T-cell (primary cell): ENCODE data around the gene EIF5A. TPM values are rescaled to one million over a fixed set of nuclear protein-coding genes. Genes with fewer than 3 reads are reported as not detected.

Experiments
- ATAC-seq, 4 experiments: fragments of 200-7000 bp in 3 of 4; fragments of 150-1000 bp in 1 of 4; cut with Tn5 transposase; replicated peaks in 1 of 4; 1 replicate in 3 of 4; 2 replicates in 1 of 4; pipeline ENCODE4 v1.10.0; 2021; ENCODE audit warnings: moderate library complexity in 3 of 4, mild to moderate bottlenecking in 2 of 4, moderate number of reproducible peaks in 1 of 4
- CTCF ChIA-PET, 2 donors: fragments of 300-600 bp; sonication (Branson Sonifier 250); formaldehyde crosslinking; loops; one replicate each; lab custom pipeline; 2022; ENCODE audit warnings: antibody characterized with exemption in 2 of 2; lab: Charles Lee
- POLR2A ChIA-PET, 2 donors: fragments of 300-600 bp; sonication (Branson Sonifier 250); formaldehyde crosslinking; loops; one replicate each; lab custom pipeline; 2022; ENCODE audit warnings: antibody characterized with exemption in 2 of 2; lab: Charles Lee
- DNase-seq, 35 experiments: peaks; one replicate each; pipeline versions ENCODE4 v3.0.0 to v3.0.0-alpha.2; 2013 to 2023
- H3K27ac ChIP-seq: one replicate; pipeline ENCODE4 v1.5.1; 2013; ENCODE audit warnings: low read length
- H3K27me3 ChIP-seq, 2 experiments: replicated peaks in 1 of 2; 1 replicate in 1 of 2; 2 replicates in 1 of 2; pipeline versions ENCODE4 v1.6.1 to v1.7.0; 2013; ENCODE audit warnings: low read length in 1 of 2, mixed read lengths in 1 of 2; ENCODE audit not compliant: control insufficient read depth in 2 of 2, insufficient read depth in 2 of 2; ENCODE audit errors: extremely low read depth in 1 of 2
- H3K36me3 ChIP-seq, 2 donors: 1 replicate in 1 of 2; 2 replicates in 1 of 2; pipeline versions ENCODE4 v1.6.1 to v1.7.0; 2013; ENCODE audit warnings: low read length in 1 of 2; ENCODE audit not compliant: control insufficient read depth in 2 of 2, insufficient read depth in 1 of 2; ENCODE audit errors: extremely low read depth in 1 of 2
- H3K4me1 ChIP-seq, 2 experiments: 1 replicate in 1 of 2; 2 replicates in 1 of 2; pipeline versions ENCODE4 v1.6.1 to v1.7.0; 2013; ENCODE audit warnings: low read length in 2 of 2, mixed read lengths in 1 of 2; ENCODE audit not compliant: insufficient read depth in 2 of 2, control insufficient read depth in 1 of 2; ENCODE audit errors: extremely low read depth in 1 of 2
- H3K4me3 ChIP-seq, 2 donors: 1 replicate in 1 of 2; 2 replicates in 1 of 2; pipeline versions ENCODE4 v1.5.1 to v1.7.0; 2013; ENCODE audit warnings: mild to moderate bottlenecking in 2 of 2, low read length in 1 of 2, moderate library complexity in 1 of 2; ENCODE audit not compliant: control insufficient read depth in 1 of 2; ENCODE audit errors: extremely low read depth in 1 of 2
- H3K9me3 ChIP-seq: 2 replicates; pipeline ENCODE4 v1.7.0; 2013
- H3K27ac Mint-ChIP-seq, 2 donors: one replicate each; pipeline ENCODE4 v1.8.0; 2020 to 2021; ENCODE audit warnings: mild to moderate bottlenecking in 2 of 2, mixed read lengths in 2 of 2
- H3K27me3 Mint-ChIP-seq, 2 donors: one replicate each; pipeline ENCODE4 v1.8.0; 2021 to 2022; ENCODE audit warnings: mixed read lengths in 2 of 2
- H3K36me3 Mint-ChIP-seq: one replicate; pipeline ENCODE4 v1.8.0; 2021; ENCODE audit warnings: mixed read lengths
- H3K4me1 Mint-ChIP-seq, 3 donors: one replicate each; pipeline ENCODE4 v1.8.0; 2020 to 2022; ENCODE audit warnings: mixed read lengths in 3 of 3, mild to moderate bottlenecking in 1 of 3
- H3K4me3 Mint-ChIP-seq, 3 donors: one replicate each; pipeline ENCODE4 v1.8.0; 2020 to 2022; ENCODE audit warnings: mild to moderate bottlenecking in 3 of 3, mixed read lengths in 3 of 3, moderate library complexity in 3 of 3
- H3K9me3 Mint-ChIP-seq, 3 donors: one replicate each; pipeline ENCODE4 v1.8.0; 2020 to 2022; ENCODE audit warnings: mixed read lengths in 3 of 3
- WGBS: methylation state at CpG from one replicate; pipeline ENCODE4 v1.1.5; 2013; ENCODE audit warnings: missing lambda C conversion rate; ENCODE audit not compliant: insufficient coverage; 5-methylcytosine and 5-hydroxymethylcytosine counted together
- total RNA-seq, 35 experiments: library from RNA in 6 of 35; stranded (reverse) in 6 of 35; fragments of 120-200 nt in 1 of 35; gene quantifications; one replicate each; pipeline versions ENCODE4 v1.2.1 to v1.2.4 and lab custom pipeline; 2013 to 2026

EIF5A gene
- total RNA-seq, 5 donors from 2014 or later (not counting 1 experiment from before 2014, with no cell fraction given), result 286 to 481 (median 306) TPM

GRCh38 chr17:7279448-7279847, 28.0 kb upstream of the EIF5A start:
- no peaks in the 10 kb centered on the region for H3K9me3 Mint-ChIP-seq
- Histone ChIP-seq H3K9me3 (no peaks in the 10 kb centered on the region), H3K27ac (no peak overlapping the region), H3K4me3 (no peak overlapping the region), H3K4me1 (peaks cover 6 to 26% of the 10 kb centered on the region in 2 experiments), H3K27me3 (peaks cover 0 to 39% of the 10 kb centered on the region in 2 experiments), H3K36me3 (no peaks in the 10 kb centered on the region)
- DNase-seq (no peak), ATAC-seq (no peak)
- ChIA-PET POLR2A (no interaction called here), CTCF (interaction anchor here (0.6 to 1.3 kb wide), 3 partner anchors 17 to 305 kb away, joined by 3 to 4 read pairs (median 4); no protein-coding TSS in a partner anchor)
- H3K27me3 Mint-ChIP-seq, result peaks cover 12 to 30% of the 10 kb centered on the region in 2 donors
- H3K27ac Mint-ChIP-seq, result no peak overlapping the region
- no peak overlapping the region for H3K4me3 Mint-ChIP-seq
- peaks cover 16 to 34% (median 26%) of the 10 kb centered on the region in 3 donors for H3K4me1 Mint-ChIP-seq
- WGBS, result 43% methylated on average over 1 of the region's 8 CpGs
- no peaks in the 10 kb centered on the region for H3K36me3 Mint-ChIP-seq

GRCh38 chr17:7280519-7281073, 26.8 kb upstream of the EIF5A start:
- Mint-ChIP-seq H3K4me1 (peaks cover 16 to 34% (median 26%) of the 10 kb centered on the region in 3 donors), H3K36me3 (no peaks in the 10 kb centered on the region), H3K27ac (no peak overlapping the region), H3K4me3 (peak overlapping the region; percentile 70 to 77 (median 75)), H3K27me3 (peaks cover 12 to 37% of the 10 kb centered on the region in 2 donors), H3K9me3 (no peaks in the 10 kb centered on the region)
- H3K27me3 ChIP-seq, result peaks cover 0 to 51% of the 10 kb centered on the region in 2 experiments
- peak; percentile 68 to 88 (median 82) for DNase-seq
- H3K36me3 ChIP-seq, result no peaks in the 10 kb centered on the region
- H3K9me3 ChIP-seq, result no peaks in the 10 kb centered on the region
- ATAC-seq, result peak; percentile 85 to 90 (median 86)
- H3K27ac ChIP-seq, result no peak overlapping the region
- peak overlapping the region; percentile 42 to 67 for H3K4me3 ChIP-seq
- CTCF ChIA-PET, result interaction anchor here (0.6 to 1.3 kb wide), 4 partner anchors 16 to 168 kb away, joined by 3 to 8 read pairs (median 3); partner anchors contain the start of gene ACAP1 (in 1 of the 2)
- POLR2A ChIA-PET, result interaction anchor here in 1 of 2 donors (0.6 kb wide), 1 partner anchor 25 kb away, joined by 4 read pairs; no protein-coding TSS in a partner anchor
- 1% methylated on average over 27 of the region's 29 CpGs for WGBS
- peaks cover 6 to 26% of the 10 kb centered on the region in 2 experiments for H3K4me1 ChIP-seq

GRCh38 chr17:7281074-7281952, 26.1 kb upstream of the EIF5A start, which contains the start of gene SLC2A4:
Gene SLC2A4, plus strand, starts transcription at chr17:7281718. Its CDS starts 217 bp downstream, at chr17:7281935.
- under 1% methylated on average over 61 of the region's 71 CpGs for WGBS
- Histone ChIP-seq H3K9me3 (no peaks in the 10 kb centered on the region), H3K27me3 (peaks cover 0 to 57% of the 10 kb centered on the region in 2 experiments), H3K27ac (no peak within 1 kb of the TSS), H3K4me3 (peak within 1 kb of the TSS; percentile 42 to 67), H3K36me3 (no peaks in the 10 kb centered on the region), H3K4me1 (peaks cover 6 to 26% of the 10 kb centered on the region in 2 experiments)
- DNase-seq, result peak; percentile 45 to 86 (median 64)
- Mint-ChIP-seq H3K4me1 (peaks cover 16 to 34% (median 26%) of the 10 kb centered on the region in 3 donors), H3K4me3 (peak within 1 kb of the TSS; percentile 70 to 77 (median 75)), H3K36me3 (no peaks in the 10 kb centered on the region), H3K27me3 (peaks cover 12 to 40% of the 10 kb centered on the region in 2 donors), H3K9me3 (no peaks in the 10 kb centered on the region), H3K27ac (no peak within 1 kb of the TSS)
- ChIA-PET CTCF (interaction anchor here (0.6 to 1.3 kb wide), 6 partner anchors 15 to 407 kb away, joined by 3 to 8 read pairs (median 4); partner anchors contain the start of gene WRAP53 (in 1 of the 2)), POLR2A (interaction anchor here (0.5 to 0.6 kb wide), 3 partner anchors 24 to 280 kb away, joined by 3 to 6 read pairs (median 4); no protein-coding TSS in a partner anchor)
- peak; percentile 65 to 74 (median 68) for ATAC-seq

GRCh38 chr17:7281953-7282751, 25.3 kb upstream of the EIF5A start:
- no peak overlapping the region for H3K27ac Mint-ChIP-seq
- no peaks in the 10 kb centered on the region for H3K9me3 Mint-ChIP-seq
- no peaks in the 10 kb centered on the region for H3K36me3 ChIP-seq
- H3K9me3 ChIP-seq, result no peaks in the 10 kb centered on the region
- H3K27ac ChIP-seq, result no peak overlapping the region
- H3K27me3 Mint-ChIP-seq, result peaks cover 12 to 41% of the 10 kb centered on the region in 2 donors
- peaks cover 6 to 26% of the 10 kb centered on the region in 2 experiments for H3K4me1 ChIP-seq
- H3K4me3 Mint-ChIP-seq, result peak overlapping the region; percentile 65 to 77 (median 65)
- CTCF ChIA-PET, result interaction anchor here (0.5 to 1.3 kb wide), 6 partner anchors 22 to 406 kb away, joined by 3 to 8 read pairs (median 4); partner anchors contain the start of gene WRAP53 (in 1 of the 2)
- no peak for ATAC-seq
- no peaks in the 10 kb centered on the region for H3K36me3 Mint-ChIP-seq
- DNase-seq, result peak in 1 of 35 experiments; percentile 23
- peak overlapping the region; percentile 42 to 67 for H3K4me3 ChIP-seq
- peaks cover 0 to 64% of the 10 kb centered on the region in 2 experiments for H3K27me3 ChIP-seq
- H3K4me1 Mint-ChIP-seq, result peaks cover 16 to 34% (median 26%) of the 10 kb centered on the region in 3 donors
- POLR2A ChIA-PET, result interaction anchor here in 1 of 2 donors (0.5 to 0.6 kb wide), 2 partner anchors 30 to 279 kb away, joined by 3 to 6 read pairs; no protein-coding TSS in a partner anchor
- WGBS, result 10% methylated on average over 15 of the region's 43 CpGs

GRCh38 chr17:7282752-7283321, 24.6 kb upstream of the EIF5A start:
- H3K9me3 ChIP-seq, result no peaks in the 10 kb centered on the region
- DNase-seq (no peak), ATAC-seq (no peak)
- peaks cover 6 to 26% of the 10 kb centered on the region in 2 experiments for H3K4me1 ChIP-seq
- Mint-ChIP-seq H3K27ac (no peak overlapping the region), H3K4me1 (peaks cover 16 to 34% (median 26%) of the 10 kb centered on the region in 3 donors), H3K4me3 (peak overlapping the region in 2 of 3 donors; percentile 21 to 77), H3K36me3 (no peaks in the 10 kb centered on the region), H3K9me3 (no peaks in the 10 kb centered on the region), H3K27me3 (peaks cover 12 to 41% of the 10 kb centered on the region in 2 donors)
- H3K4me3 ChIP-seq, result no peak overlapping the region
- no peaks in the 10 kb centered on the region for H3K36me3 ChIP-seq
- no peak overlapping the region for H3K27ac ChIP-seq
- H3K27me3 ChIP-seq, result peaks cover 0 to 70% of the 10 kb centered on the region in 2 experiments
- ChIA-PET POLR2A (no interaction called here), CTCF (interaction anchor here (0.5 to 0.8 kb wide), 2 partner anchors 68 to 239 kb away, joined by 3 to 4 read pairs; no protein-coding TSS in a partner anchor)
- 81% methylated on average over 5 of the region's 6 CpGs for whole genome bisulfite sequencing
